GM12878 (cell line): Measurements from ENCODE around the gene ALOXE3.

ENCODE experiments used
- CTCF ChIP-seq, 3 experiments: IDR thresholded peaks in 2 of 3; conservative IDR thresholded peaks in 1 of 3; 2 replicates each; pipeline ENCODE4 v1.5.1; 2011; ENCODE audit warnings: low read depth in 3 of 3, low read length in 3 of 3, mild to moderate bottlenecking in 3 of 3, control low read depth in 2 of 3, moderate library complexity in 2 of 3, inconsistent platforms in 1 of 3, mixed read lengths in 1 of 3; ENCODE audit not compliant: control insufficient read depth in 2 of 3, insufficient read depth in 1 of 3; ENCODE audit errors: extremely low read depth in 1 of 3
- JUNB ChIP-seq: IDR thresholded peaks from 2 replicates; pipeline ENCODE4 v1.6.1; 2016; ENCODE audit warnings: antibody characterized with exemption, mild to moderate bottlenecking
- POLR2A ChIP-seq: IDR thresholded peaks from 2 replicates; pipeline ENCODE4 v1.6.1; 2011; ENCODE audit warnings: low read depth, mild to moderate bottlenecking, low read length
- PRDM15 ChIP-seq: fragments of 450-650 bp; formaldehyde crosslinking; IDR thresholded peaks from 2 replicates; pipeline ENCODE4 v1.4.0; 2020; ENCODE audit warnings: mild to moderate bottlenecking, moderate library complexity
- SREBF2 ChIP-seq: IDR thresholded peaks from 2 replicates; pipeline ENCODE4 v1.6.1; 2012; ENCODE audit warnings: mild to moderate bottlenecking, low read length
- SUZ12 ChIP-seq: fragments of 200-600 bp; sonication (generic); IDR thresholded peaks from one replicate; pipeline ENCODE4 v1.6.1; 2018; ENCODE audit warnings: antibody characterized with exemption, mild to moderate bottlenecking; ENCODE audit not compliant: unreplicated experiment
- TAF1 ChIP-seq: IDR thresholded peaks from 2 replicates; pipeline ENCODE4 v1.6.1; 2011; ENCODE audit warnings: mild to moderate bottlenecking, low read depth, low read length, borderline replicate concordance
- USF2 ChIP-seq: IDR thresholded peaks from 2 replicates; pipeline ENCODE4 v1.6.1; 2011; ENCODE audit warnings: low read depth, low read length, improper control_type of control experiment, borderline replicate concordance
- YY1 ChIP-seq: IDR thresholded peaks from 2 replicates; pipeline ENCODE4 v1.6.1; 2011; ENCODE audit warnings: low read depth, mild to moderate bottlenecking, low read length
- ZBTB33 ChIP-seq: fragments of 450-650 bp; IDR thresholded peaks from 2 replicates; pipeline ENCODE4 v1.6.1; 2017; ENCODE audit warnings: mild to moderate bottlenecking

- TF ChIP-seq PRDM15 (CRISPR knock-in tag) (no peak), TAF1 (no peak), SREBF2 (no peak), ZBTB33 (no peak), JUNB (no peak), CTCF (IDR thresholded peaks at IDR 0.05 in 2 of 3, conservative IDR thresholded peaks at IDR 0.05 in 1 of 3; ENCODE audit: control insufficient read depth in 2 of 3, extremely low read depth in 1 of 3, insufficient read depth in 1 of 3, low read depth in 3 of 3, low read length in 3 of 3) (peak; percentile 57 to 82 (median 76); a peak in 5 of 6 replicates), YY1 (peak; percentile 61), SUZ12 (no peak), USF2 (no peak), POLR2A (no peak)
These were observed 3.5 kb upstream of the ALOXE3 start for GRCh38 chr17:8121681-8122421.
